Suppressor macrophage treated with lipopolysaccharide for 4 hours (primary cell): ENCODE data around the gene GON4L.
"Not testable (repeated sequence)": the region's sequence is repeated elsewhere in the genome, so short reads cannot be mapped to it uniquely, and the experiment has no call there.

Experiments used
- DNase-seq: peaks from one replicate; pipeline ENCODE4 v3.0.0-alpha.2; 2020

Gene GON4L

GRCh38 chr1:155745284-155746228 lies 111.5 kb downstream of the GON4L start:
- peak; percentile 99 for DNase-seq

DNA sequence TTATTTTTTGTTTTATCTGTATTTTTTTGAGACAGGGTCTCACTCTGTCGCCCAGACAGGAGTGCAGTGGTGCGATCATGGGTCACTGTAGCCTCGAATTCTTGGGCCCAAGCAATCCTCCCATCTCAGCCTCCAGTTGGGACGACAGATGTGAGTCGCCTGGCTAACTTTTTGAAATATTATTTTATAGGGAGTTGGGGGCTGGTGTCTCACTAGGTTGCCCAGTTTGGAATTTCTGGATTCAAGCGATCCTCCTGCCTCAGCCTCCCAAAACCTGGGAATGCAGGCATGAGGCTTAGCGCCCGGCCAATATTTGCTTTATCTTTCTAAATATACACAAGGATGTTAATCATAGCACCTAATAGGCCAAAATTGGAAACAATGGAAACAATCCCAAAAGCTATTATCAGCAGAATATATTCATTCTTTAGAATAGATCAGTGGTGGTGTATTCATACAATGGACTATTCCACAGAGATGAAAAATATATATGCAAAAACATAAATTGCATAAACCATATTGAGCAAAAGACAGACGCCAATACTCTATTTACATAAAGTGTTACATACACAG lies 112.2 kb downstream of the GON4L start:
- no peak for DNase-seq

DNA sequence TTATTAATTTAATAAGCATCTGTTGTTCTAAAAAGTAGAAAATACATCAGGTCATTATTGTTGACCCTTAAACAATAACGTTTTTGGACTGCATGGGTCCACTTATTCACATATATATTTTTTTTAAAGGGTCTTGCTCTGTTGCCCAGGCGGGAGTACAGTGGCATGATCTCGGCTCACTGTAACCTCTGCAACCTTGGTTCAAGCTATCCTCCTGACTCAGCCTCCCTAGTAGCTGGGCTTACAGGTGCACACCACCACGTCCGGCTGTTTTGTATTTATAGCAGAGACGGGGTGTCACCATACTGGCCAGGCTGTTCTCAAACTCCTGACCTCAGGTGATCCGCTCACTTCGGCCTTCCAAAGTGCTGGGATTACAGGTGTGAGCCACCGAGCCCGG lies 115.1 kb downstream of the GON4L start:
- no peak for DNase-seq

- no peak for DNase-seq
Measured at GRCh38 chr1:155740995-155741394, 116.0 kb downstream of the GON4L start.

DNA sequence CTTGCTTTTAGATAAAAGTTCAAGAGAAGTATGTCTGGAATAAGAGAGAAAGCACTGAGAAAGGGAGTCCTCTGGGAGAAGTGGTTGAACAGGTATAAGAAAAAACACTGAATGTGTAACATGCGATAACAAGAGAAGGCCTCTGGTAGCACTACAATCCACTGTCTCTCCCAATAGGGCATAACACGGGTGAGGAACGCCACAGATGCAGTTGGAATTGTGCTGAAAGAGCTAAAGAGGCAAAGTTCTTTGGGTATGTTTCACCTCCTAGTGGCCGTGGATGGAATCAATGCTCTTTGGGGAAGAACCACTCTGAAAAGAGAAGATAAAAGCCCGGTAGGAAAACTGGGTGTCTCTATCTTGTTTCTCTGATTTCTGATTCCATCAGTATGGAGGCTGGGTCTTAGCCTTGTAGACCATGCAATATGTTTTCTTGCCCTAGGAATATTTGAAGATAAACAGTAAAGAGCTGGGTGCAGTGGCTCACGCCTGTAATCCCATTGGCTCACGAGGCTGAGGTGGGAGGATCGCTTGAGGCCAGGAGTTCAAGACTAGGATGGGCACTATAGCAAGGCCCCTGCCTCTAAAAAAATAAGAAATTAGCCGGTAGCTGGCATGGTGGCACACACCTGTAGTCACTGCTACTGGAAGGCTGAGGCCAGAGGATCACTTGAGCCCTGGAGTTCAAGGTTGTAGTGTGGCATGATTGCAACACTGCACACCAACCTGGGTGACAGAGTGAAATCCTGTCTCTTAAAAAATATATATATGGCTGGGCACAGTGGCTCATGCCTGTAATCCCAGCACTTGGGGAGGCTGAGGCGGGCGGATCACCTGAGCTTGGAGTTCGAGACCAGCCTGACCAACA lies 127.7 kb downstream of the GON4L start:
- peak; percentile 64 for DNase-seq

- DNase-seq = no peak
Measured at GRCh38 chr1:155725142-155725541, 131.9 kb downstream of the GON4L start.

DNA sequence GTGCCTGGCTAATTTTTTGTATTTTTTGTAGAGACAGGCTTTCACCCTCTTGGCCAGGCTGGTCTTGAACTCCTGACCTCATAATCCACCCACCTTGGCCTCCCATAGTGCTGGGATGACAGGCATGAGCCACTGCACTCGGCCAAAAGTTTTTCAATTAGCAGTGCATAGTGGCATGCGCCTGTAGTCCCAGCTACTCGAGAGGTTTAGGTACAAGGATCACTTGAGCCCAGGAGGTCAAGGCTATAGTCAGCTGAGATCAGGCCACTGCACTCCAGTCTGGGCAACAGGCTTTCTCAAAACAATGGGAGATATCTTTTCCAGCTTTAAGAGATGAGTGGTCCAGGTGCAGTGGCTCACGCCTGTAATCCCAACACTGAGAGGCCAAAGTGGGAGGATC lies 137.3 kb downstream of the GON4L start:
- DNase-seq = no peak

- DNase-seq = not testable (repeated sequence)
Measured at GRCh38 chr1:155718524-155719115, 138.4 kb downstream of the GON4L start.

GRCh38 chr1:155717041-155717440 lies 140.0 kb downstream of the GON4L start:
- no peak for DNase-seq

- no peak for DNase-seq
Measured at GRCh38 chr1:155715777-155716176, 141.2 kb downstream of the GON4L start.

GRCh38 chr1:155715056-155715455 lies 142.0 kb downstream of the GON4L start:
- DNase-seq = not testable (repeated sequence)

DNA sequence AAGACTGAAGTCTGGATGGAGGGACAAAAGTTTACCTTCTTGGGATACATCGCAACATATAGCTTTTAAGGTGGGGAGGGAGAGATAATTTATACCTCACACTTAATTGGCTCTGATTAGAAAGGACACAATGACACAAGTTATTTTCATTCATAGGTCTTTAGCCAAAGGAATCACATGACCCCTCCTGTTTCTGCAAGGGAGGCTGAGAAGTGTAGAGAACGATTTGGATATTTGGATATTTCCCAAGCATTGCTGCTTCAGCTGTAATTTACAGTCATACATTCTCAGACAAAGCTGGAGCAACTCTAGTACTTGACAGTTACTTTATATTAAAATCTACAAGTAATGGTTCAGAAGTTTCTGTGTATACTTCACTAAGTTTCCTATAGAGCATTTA lies 143.9 kb downstream of the GON4L start:
- DNase-seq = no peak

DNA sequence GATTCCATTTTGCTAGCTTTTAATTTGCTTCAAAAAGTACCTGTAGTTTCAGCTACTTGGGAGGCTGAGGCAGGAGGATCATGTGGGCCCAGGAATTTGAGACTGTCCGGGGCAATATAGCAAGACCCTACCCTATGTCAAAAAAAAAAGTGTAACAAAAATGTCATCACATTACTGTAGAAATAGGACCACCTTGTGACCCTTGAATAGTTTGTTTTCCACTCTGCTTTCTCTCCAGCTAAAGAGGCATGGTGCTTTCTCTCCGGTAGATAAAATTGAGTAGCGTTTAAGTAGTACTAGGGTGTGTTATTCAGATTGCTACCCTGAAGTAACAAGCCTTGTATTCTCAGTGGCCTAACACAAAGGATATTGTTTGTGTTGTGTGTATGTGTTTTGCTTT lies 144.4 kb downstream of the GON4L start:
- DNase-seq = not testable (repeated sequence)

- not testable (repeated sequence) for DNase-seq
Measured at GRCh38 chr1:155711457-155711856, 145.6 kb downstream of the GON4L start.

DNA sequence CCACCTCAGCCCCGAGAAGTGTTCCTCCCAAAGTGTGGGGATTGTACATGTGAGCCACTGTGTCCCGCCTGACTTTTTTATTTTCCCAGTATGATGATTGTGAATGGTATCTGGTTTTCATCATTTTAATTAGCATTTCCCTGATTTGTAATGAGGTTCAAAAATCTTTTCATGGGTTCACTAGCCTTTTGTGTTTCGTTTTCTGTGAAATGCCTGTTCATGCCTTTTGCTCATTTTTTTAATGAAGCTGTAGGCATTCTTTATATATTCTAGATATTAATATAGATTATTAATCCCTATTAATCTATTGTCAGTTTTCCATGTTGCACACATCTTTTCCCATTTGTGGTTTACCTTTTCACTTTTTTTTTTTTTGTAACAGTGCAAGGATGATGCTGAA lies 147.6 kb downstream of the GON4L start:
- DNase-seq = no peak

DNA sequence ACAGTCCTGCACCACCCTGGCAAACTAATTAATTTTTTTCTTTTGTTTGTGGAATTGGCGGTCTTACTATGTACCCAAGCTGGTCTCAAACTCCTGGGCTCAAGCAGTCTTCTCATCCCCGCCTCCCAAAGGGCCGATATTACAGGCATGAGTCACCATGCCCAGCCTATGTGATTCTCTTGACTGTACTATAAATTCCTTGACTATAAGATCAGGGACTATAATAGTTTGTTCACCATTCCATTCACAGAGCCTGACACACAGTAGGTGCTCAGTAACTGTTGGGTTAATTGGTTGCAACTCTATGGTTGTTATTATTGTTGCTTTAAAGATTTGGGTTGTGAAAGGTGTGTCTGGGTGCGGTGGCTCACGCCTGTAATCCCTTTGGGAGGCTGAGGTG lies 150.9 kb downstream of the GON4L start:
- DNase-seq = no peak

- not testable (repeated sequence) for DNase-seq
Measured at GRCh38 chr1:155704414-155704813, 152.6 kb downstream of the GON4L start.

DNA sequence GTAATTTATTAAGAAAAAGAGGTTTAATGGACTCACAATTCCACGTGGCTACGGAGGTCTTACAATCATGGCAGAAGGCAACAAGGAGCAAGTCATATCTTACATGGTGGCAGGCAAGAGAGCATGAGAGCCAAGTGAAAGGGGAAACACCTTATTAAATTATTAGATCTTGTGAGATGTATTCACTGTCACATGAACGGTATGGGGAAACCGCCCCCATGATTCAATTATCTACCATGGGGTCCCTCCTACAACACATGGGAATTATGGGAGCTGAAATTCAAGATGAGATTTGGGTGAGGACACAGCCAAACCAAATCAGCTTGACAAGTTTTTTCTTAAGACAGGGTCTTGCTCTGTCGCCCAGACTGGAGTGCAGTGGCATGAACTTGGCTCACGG lies 153.8 kb downstream of the GON4L start:
- DNase-seq = peak; percentile 44

- peak; percentile 44 for DNase-seq
Measured at GRCh38 chr1:155701675-155702074, 155.3 kb downstream of the GON4L start.
